Measurements from ENCODE around the gene GOLGA6L1. TPM values are rescaled to one million over a fixed set of nuclear protein-coding genes. Genes with fewer than 3 reads are reported as not detected.
A peak's percentile ranks its signal among the peaks of the same experiment; 100 is the strongest.
"Not testable (repeated sequence)": the region's sequence is repeated elsewhere in the genome, so short reads cannot be mapped to it uniquely, and the experiment has no call there.

Gene GOLGA6L1, protein sequence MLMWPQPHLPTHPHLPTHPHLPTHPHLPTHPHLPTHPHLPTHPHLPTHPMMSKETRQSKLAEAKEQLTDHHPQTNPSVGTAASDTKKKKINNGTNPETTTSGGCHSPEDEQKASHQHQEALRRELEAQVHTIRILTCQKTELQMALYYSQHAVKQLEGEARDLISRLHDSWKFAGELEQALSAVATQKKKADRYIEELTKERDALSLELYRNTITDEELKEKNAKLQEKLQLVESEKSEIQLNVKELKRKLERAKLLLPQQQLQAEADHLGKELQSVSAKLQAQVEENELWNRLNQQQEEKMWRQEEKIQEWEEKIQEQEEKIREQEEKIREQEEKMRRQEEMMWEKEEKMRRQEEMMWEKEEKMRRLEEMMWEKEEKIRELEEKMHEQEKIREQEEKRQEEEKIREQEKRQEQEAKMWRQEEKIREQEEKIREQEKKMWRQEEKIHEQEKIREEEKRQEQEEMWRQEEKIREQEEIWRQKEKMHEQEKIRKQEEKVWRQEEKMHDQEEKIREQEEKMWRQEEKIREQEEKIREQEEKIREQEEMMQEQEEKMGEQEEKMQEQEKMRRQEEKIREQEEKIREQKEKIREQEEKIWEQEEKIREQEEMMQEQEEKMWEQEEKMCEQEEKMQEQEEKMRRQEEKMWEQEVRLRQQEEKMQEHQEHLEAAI
- total RNA-seq, result not detected
- polyA plus RNA-seq, result not detected
- total RNA-seq, result not detected

DNA sequence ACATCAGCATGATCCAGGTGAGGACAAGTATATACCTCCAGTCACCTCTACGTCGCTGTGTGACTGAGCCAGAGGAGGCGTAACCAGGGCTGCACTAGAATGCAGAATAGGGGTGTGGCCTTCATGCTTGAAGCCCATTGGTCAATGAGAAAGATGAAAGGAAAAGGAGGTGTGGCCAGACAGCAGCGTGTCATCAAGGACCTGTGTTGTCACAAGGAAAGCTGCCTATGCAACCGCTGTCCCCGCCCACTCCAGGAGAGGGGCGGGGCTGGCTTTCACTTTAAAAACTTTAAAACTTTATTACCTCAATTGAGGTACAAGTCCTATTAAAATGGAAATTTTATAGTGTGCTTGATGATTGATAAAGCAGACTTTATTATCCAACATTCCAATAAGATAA, at the start of gene GOLGA6L1:
TSS of gene GOLGA6L1 (minus strand) at position 101 of the 400 bp plus-strand sequence. CDS start at position 10, 91 bp downstream.
- H3K27me3 Mint-ChIP-seq; H3K4me3 ChIP-seq (ENCODE audit: low read length); CTCF ChIA-PET; H3K4me1 Mint-ChIP-seq; H3K4me1 ChIP-seq (ENCODE audit: control insufficient read depth in 2 of 2, insufficient read depth in 2 of 2, low read length in 2 of 2); ATAC-seq; POLR2A ChIA-PET; H3K9me3 Mint-ChIP-seq; H3K36me3 ChIP-seq (ENCODE audit: control insufficient read depth in 2 of 3, insufficient read depth in 3 of 3, low read length in 3 of 3); intact Hi-C loops (cut with micrococcal nuclease); H3K27me3 ChIP-seq (ENCODE audit: control insufficient read depth in 2 of 2, insufficient read depth in 2 of 2, low read length in 2 of 2); H3K36me3 Mint-ChIP-seq; DNase-seq; H3K27ac ChIP-seq (ENCODE audit: low read depth, low read length); H3K4me3 Mint-ChIP-seq; H3K9me3 ChIP-seq (ENCODE audit: control insufficient read depth in 2 of 3, low read length in 3 of 3); H3K27ac Mint-ChIP-seq: not testable (repeated sequence)

DNA sequence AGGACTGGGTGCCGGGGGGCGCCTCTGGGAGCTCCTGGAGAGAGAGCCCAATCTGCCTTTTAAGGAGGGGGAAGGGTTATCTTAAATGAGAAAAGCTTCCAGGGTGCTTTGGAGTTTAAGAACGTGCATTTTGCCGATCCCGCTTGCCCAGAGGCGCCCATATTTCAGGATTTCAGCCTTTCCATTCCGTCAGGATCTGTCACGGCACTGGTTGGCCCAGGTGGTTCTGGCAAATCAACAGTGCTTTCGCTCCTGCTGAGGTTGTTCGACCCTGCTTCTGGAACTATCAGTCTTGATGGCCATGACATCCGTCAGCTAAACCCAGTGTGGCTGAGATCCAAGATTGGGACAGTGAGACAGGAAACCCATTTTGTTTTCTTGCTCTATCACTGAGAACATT, 44.6 kb upstream of the GOLGA6L1 start:
- H3K36me3 Mint-ChIP-seq; H3K4me3 ChIP-seq (ENCODE audit: low read length); H3K27me3 ChIP-seq (ENCODE audit: control insufficient read depth in 2 of 2, insufficient read depth in 2 of 2, low read length in 2 of 2); H3K4me1 Mint-ChIP-seq; H3K9me3 ChIP-seq (ENCODE audit: control insufficient read depth in 2 of 3, low read length in 3 of 3); DNase-seq; POLR2A ChIA-PET; H3K9me3 Mint-ChIP-seq; H3K4me1 ChIP-seq (ENCODE audit: control insufficient read depth in 2 of 2, insufficient read depth in 2 of 2, low read length in 2 of 2); ATAC-seq; CTCF ChIA-PET; H3K27ac ChIP-seq (ENCODE audit: low read depth, low read length); H3K27ac Mint-ChIP-seq; H3K4me3 Mint-ChIP-seq; H3K36me3 ChIP-seq (ENCODE audit: control insufficient read depth in 2 of 3, insufficient read depth in 3 of 3, low read length in 3 of 3); intact Hi-C loops (cut with micrococcal nuclease): not testable (repeated sequence)
- H3K27me3 Mint-ChIP-seq, result peaks cover 0 to 11% (median 6%) of the 10 kb centered on the region in 5 donors

DNA sequence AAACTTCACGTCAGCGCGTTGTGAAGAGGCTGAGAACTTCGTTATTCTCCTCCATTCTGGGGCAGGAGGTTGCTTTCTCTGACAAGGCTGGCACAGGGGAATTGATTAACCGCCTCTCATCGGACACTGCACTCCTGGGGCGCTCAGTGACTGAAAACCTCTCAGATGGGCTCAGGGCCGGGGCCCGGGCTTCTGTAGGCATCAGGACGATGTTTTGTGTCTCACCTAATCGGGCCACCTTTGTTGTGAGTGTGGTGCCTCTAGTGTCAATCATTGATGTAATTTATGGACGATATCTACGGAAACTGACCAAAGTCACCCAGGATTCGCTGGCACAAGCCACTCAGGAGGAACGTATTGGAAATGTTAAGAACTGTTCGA, 43.9 kb upstream of the GOLGA6L1 start:
- H3K36me3 ChIP-seq (ENCODE audit: control insufficient read depth in 2 of 3, insufficient read depth in 3 of 3, low read length in 3 of 3); H3K4me1 ChIP-seq (ENCODE audit: control insufficient read depth in 2 of 2, insufficient read depth in 2 of 2, low read length in 2 of 2); H3K4me1 Mint-ChIP-seq; H3K9me3 ChIP-seq (ENCODE audit: control insufficient read depth in 2 of 3, low read length in 3 of 3); H3K9me3 Mint-ChIP-seq; H3K27me3 ChIP-seq (ENCODE audit: control insufficient read depth in 2 of 2, insufficient read depth in 2 of 2, low read length in 2 of 2); H3K4me3 ChIP-seq (ENCODE audit: low read length); intact Hi-C loops (cut with micrococcal nuclease); H3K4me3 Mint-ChIP-seq; H3K27ac Mint-ChIP-seq; POLR2A ChIA-PET; ATAC-seq; H3K36me3 Mint-ChIP-seq; H3K27me3 Mint-ChIP-seq; CTCF ChIA-PET; H3K27ac ChIP-seq (ENCODE audit: low read depth, low read length): not testable (repeated sequence)
- peak in 1 of 9 donors; percentile 5 for DNase-seq

DNA sequence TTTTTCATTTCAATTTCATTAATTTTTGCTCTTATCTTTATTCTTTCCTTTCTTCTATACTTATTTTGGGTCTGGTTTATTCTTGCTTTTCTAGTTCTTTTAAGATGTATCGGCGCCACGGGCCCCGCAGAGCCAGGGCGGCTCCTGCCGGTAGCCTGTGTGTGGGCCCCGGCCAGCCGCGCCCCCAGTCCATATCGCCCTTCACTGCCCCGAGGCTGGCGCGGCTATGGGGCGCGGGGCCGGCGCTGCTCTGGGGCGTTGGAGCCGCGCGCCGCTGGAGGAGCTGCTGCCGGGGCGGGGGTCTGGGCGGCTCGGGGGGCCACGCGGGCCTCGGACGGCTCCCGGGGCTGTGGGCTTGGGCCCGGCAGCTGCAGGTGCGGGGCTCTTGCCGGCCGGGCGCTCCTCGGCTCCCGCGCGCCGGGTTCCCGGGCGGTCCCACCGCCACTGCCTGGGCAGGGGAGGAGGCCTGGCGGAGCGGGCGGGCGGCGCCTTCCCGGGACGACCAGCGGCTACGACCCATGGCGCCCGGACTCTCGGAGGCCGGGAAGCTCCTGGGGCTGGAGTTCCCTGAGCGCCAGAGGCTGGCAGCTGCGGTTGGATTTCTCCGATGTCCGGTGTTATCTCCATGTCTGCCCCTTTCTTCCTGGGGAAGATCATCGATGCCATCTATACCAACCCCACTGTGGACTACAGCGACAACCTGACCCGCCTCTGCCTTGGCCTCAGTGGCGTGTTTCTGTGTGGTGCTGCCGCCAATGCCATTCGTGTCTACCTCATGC, 43.3 kb upstream of the GOLGA6L1 start:
- peak; percentile 18 for ATAC-seq
- DNase-seq; H3K27me3 Mint-ChIP-seq; H3K4me3 Mint-ChIP-seq; H3K4me1 ChIP-seq (ENCODE audit: control insufficient read depth in 2 of 2, insufficient read depth in 2 of 2, low read length in 2 of 2); H3K4me3 ChIP-seq (ENCODE audit: low read length); H3K36me3 ChIP-seq (ENCODE audit: control insufficient read depth in 2 of 3, insufficient read depth in 3 of 3, low read length in 3 of 3); intact Hi-C loops (cut with micrococcal nuclease); H3K27me3 ChIP-seq (ENCODE audit: control insufficient read depth in 2 of 2, insufficient read depth in 2 of 2, low read length in 2 of 2); H3K9me3 ChIP-seq (ENCODE audit: control insufficient read depth in 2 of 3, low read length in 3 of 3); H3K9me3 Mint-ChIP-seq; H3K27ac ChIP-seq (ENCODE audit: low read depth, low read length); H3K27ac Mint-ChIP-seq; H3K4me1 Mint-ChIP-seq; H3K36me3 Mint-ChIP-seq; CTCF ChIA-PET; POLR2A ChIA-PET: not testable (repeated sequence)

DNA sequence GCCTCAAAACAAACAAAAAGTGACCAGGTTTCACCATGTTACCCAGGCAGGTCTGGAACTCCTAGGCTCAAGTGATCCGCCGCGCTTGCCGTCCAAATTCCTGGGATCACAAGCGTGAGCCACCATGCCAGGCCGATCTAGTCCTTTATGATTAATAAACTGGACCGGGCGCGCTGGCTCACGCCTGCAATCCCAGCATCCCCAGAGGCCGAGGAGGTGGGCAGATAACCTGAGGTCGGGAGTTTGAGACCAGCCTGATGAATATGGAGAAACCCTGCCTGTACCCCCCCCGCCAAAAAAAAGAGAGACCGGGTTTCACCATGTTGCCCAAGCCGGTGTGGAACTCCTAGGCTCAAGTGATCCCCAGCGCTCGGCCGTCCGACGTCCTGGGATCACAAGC, 40.1 kb upstream of the GOLGA6L1 start:
- H3K36me3 Mint-ChIP-seq; DNase-seq; H3K27ac ChIP-seq (ENCODE audit: low read depth, low read length); H3K9me3 ChIP-seq (ENCODE audit: control insufficient read depth in 2 of 3, low read length in 3 of 3); H3K36me3 ChIP-seq (ENCODE audit: control insufficient read depth in 2 of 3, insufficient read depth in 3 of 3, low read length in 3 of 3); intact Hi-C loops (cut with micrococcal nuclease); ATAC-seq; H3K4me1 Mint-ChIP-seq; H3K9me3 Mint-ChIP-seq; H3K27me3 ChIP-seq (ENCODE audit: control insufficient read depth in 2 of 2, insufficient read depth in 2 of 2, low read length in 2 of 2); H3K27me3 Mint-ChIP-seq; H3K4me3 ChIP-seq (ENCODE audit: low read length); H3K27ac Mint-ChIP-seq; POLR2A ChIA-PET; H3K4me3 Mint-ChIP-seq; H3K4me1 ChIP-seq (ENCODE audit: control insufficient read depth in 2 of 2, insufficient read depth in 2 of 2, low read length in 2 of 2); CTCF ChIA-PET: not testable (repeated sequence)

DNA sequence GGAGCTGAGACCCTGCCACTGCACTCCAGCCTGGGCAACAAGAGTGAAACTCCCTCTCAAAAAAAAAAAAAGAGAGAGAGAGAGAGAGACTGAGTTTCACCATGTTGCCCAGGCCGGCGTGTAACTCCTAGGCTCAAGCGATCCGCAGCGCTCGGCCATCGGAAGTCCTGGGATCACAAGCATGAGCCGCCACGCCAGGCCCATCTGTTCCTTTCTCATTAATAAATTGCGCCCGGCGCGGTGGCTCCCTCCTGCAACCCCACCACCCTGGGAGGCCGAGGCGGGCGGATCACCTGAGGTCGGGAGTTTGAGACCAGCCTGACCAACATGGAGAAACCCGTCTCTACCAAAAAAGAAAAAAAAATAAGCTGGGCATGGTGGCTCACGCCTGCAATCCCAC, 39.0 kb upstream of the GOLGA6L1 start:
- H3K27me3 Mint-ChIP-seq; ATAC-seq; POLR2A ChIA-PET; CTCF ChIA-PET; H3K4me3 ChIP-seq (ENCODE audit: low read length); H3K9me3 Mint-ChIP-seq; H3K4me3 Mint-ChIP-seq; H3K36me3 Mint-ChIP-seq; H3K4me1 ChIP-seq (ENCODE audit: control insufficient read depth in 2 of 2, insufficient read depth in 2 of 2, low read length in 2 of 2); H3K27me3 ChIP-seq (ENCODE audit: control insufficient read depth in 2 of 2, insufficient read depth in 2 of 2, low read length in 2 of 2); H3K4me1 Mint-ChIP-seq; H3K27ac Mint-ChIP-seq; H3K27ac ChIP-seq (ENCODE audit: low read depth, low read length); H3K9me3 ChIP-seq (ENCODE audit: control insufficient read depth in 2 of 3, low read length in 3 of 3); intact Hi-C loops (cut with micrococcal nuclease); H3K36me3 ChIP-seq (ENCODE audit: control insufficient read depth in 2 of 3, insufficient read depth in 3 of 3, low read length in 3 of 3): not testable (repeated sequence)
- DNase-seq, result peak in 1 of 9 donors; percentile 3
